Activated T-cell treated with anti-CD3 and anti-CD28 coated beads, Interleukin-2, amount 50 U/mL, for 1 hour (primary cell): ENCODE data around the gene AGAP1.

ENCODE experiments used
- DNase-seq: peaks from one replicate; pipeline ENCODE4 v3.0.0-alpha.2; 2020

The AGAP1 gene

DNA sequence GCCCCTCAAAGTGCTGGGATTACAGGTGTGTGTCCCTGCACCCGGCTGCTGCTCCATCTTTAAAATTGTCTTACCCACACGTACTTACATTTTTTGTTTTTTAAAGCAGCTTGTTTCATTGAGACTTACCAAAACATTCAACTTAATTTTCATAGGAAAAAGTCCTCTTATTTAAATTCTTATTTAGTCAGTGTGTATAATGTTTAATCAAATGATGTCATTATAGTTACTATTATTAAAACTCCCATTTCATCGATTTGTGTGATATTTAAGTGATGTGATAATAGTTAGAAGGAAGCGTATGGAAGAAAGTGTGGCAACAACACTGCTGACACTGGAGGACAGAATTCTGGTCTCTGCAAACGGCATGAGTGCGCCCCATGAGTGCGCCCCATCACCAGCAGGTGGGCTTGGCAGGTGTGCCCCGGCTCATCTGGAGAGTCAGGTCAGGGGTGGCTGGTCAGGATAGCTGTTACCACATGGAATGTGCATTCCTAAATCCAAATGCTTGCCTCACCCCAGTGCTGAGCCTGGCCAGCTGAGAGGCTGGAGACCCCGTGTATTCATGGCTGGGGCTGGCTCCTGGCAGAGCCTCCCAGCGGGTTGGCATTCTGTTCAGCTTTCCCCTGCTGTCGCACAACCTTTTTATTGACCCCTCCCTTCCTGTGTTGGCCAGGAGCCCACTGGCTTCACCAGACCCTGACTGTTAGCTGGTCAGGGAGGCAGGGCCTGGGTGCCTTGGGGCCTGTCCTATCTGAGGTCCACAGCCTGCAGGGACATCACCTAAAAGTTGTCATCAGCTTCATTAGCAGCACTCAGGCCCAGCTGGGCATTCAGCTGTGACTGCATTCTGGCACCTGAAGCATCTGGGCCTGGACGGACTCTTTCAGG, 79.7 kb downstream of the AGAP1 start:
- DNase-seq: no peak

DNA sequence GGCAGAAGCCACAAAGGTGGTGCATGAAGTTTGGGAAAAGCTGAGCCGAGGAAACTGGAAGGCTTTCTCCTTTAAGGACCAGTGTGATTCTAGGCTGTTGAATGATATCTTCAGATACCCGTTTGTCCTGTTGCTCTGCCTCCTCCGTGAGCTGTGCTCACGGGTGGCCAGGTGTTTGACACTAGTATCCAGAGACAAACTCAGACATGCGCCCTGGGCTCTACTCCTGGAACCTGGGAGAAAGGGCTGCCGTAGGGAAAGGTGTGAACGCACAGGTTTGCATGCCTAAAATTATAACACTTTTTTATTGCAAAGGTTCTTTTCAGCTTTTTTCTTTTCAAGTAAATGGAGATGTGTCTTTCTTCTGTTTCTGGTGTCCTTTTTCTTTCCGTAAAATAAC, 81.6 kb downstream of the AGAP1 start:
- no peak for DNase-seq

DNA sequence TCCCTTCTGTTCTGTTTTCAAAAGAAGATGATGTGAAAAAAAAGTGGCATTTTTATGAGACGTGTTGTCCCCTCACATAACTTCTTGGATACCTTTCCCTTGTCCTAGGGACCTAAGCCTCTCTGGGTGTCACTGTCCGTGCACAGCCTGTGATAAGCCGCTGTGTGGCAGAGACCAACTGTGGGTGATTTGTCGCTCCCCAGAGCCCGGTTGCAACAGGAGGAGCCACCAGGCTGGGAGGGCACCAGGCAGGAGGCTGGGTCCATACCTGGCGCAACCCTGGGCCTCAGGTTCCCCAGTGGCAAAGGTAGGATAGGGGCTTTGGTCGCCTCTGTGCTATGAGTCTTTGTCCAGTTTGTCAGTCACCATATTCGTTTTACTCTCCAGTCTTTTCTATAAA, 82.1 kb downstream of the AGAP1 start:
- no peak for DNase-seq

DNA sequence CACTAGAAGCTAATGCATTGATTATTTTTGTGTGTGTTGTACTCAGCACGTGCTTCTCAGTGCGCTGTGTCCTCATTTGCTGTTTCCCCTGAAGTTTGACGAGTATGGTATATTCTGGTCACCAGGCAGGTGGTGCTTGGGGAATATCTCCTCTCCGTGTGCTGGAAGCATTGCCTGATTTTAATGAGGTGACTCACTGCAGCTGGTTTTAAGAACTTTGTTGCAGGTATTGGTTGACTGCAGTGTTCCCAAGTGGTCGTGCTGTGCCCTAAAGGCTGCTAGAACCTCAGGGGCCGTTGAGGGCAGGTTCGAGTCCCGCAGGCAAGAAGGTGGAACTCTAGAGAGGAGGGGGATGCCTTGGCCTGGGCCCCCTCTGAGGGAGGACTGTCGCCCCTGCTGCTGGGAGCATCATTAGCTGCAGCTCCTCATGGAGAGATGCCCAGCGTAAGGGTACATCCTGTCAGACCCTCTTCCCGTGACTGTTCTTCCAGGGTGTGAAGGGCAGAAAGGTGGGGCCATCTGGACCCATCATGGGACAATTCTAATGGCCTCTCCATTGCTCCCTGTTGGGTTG, 82.6 kb downstream of the AGAP1 start:
- no peak for DNase-seq

DNA sequence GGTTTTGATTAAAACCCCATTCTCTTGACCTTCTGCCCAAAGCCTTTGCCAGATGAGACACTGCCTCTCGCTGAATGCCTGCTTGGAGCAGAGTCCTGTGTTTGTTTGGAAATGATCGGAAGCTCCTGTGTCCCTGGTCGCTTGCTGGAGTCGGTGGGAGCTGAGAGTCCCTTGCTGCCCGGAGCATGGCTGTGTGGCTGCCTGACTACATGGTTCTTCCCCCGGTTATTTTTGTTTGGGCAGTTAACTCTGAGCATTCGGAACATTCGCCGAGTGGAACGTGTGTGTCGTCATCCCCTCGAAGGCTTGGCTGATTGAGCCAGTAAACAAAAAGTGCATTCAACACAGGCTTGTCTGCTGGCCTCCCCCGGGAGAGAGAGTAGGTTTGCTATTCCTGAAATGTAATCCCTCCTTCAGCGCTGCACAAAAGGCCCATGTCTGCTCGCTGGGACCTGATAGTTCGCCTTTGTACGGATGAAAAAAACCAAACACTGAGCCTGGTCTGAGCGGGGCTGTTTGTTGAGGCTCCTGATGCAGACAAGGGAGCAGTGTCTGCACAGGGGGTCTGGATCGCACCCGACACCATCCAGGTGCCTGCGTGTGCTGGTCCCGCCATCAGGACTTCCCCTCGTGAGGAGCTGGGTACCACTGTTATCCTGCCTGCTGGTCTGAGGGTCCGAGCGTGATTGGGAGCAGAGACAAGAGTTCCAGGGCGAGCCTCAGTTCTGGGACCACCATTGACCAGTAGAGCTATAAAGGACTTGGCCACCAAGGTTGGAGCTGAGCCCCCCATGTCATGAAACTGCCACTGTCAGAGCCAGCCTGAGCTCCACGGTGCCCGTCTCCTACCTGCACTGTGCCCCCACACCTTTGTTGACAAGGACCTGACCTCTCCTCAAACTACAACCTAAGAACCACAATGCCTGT, 83.8 kb downstream of the AGAP1 start:
- no peak for DNase-seq

DNA sequence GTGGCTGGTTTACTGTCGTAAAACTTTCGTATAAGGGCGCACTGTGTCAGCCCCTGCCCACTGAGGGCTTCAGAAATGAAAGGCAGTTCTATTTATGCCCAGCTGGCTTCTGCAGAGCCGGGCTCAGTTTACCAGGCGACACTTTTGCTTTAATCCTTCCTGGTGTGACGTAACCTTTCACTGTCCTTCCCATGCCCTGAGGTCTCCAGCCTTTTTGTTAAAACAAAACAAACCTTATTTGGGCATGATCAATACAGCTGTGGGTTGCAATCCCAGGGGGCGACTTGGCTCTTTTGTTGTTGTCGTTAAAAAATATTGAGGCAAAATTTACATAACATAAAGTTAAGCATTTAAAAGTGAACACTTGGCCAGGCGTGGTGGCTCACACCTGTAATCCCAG, 85.3 kb downstream of the AGAP1 start:
- no peak for DNase-seq

DNA sequence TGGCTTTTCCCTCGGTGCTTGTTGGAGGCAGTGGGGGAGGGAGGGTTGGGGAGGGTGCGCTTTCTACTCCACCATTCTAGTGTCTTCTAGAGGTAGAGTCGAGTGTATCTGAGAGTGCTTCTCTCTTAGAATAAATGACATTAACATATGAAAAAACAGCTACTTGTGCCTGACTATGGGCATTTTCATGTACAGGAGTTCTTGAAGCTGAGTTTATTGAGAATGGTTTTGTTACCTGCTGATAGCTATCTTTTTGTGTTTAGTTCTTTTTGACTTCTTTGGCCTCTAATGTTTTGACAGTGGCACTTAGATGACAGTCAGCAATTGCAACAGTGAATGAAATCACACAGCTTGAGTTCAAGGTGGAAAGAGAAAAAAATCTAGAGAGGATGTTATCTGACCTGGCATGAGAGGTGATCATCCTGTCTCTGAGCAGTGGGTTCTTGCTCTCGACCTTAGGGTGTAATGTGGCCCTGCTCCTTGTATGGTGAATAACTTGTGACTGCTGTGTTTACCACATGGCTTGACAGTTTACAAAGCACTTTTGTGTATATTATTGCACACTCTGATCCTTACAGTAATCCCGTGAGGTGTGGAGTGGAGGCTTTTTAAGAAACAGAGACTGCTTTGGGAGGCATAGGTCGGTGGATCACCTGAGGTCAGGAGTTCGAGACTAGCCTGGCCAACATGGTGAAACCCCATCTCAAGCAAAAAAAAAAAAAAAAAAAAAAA, 86.7 kb downstream of the AGAP1 start:
- no peak for DNase-seq

DNA sequence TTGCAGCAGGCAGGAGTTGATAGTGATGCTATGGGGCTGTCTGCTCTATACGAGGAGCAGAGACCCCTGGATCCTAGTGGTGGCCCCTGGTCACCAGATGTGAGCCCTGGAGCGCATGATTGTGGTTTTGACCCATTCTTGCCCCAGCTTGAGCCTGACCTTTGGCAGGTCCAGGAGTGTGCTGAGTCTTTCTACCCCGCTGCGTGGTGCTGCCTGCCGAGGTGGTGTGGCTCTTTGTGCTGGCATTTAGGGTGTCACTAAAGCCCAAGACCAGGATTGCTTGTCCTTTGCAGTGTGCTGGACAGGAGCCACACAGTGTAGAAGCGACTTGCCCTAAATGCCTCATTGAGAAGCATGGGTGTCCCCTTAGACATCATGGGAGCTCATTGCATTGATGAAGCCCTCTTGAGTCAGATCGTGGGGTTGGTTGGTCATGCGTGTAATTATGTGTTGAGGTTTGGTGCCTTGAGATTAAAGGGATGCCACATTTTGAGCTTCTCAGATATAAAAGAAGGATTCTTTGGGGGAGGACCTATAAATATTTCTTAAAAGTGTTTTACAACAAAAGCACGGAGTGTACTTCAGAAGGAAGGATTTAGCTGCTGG, 88.3 kb downstream of the AGAP1 start:
- no peak for DNase-seq

DNA sequence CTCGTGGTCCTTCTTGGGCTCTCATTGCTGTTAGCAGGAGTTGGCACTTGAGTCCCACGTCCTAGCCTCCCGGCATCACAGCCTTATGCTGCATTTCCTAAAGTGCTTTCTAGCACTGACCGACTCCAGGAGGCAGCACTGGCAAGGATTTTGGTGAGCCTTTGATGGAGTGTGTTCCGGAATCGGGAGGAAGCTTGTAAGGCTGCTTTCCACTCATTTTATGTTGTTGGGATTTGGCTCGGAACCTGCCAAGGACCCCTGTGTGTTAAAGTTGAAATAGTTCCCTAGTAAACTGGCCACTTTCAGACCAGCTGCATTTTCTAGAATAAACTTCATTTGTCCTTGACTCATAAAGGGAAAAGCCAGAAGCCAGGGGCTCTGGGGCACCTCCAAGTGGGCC, 88.9 kb downstream of the AGAP1 start:
- DNase-seq: no peak

DNA sequence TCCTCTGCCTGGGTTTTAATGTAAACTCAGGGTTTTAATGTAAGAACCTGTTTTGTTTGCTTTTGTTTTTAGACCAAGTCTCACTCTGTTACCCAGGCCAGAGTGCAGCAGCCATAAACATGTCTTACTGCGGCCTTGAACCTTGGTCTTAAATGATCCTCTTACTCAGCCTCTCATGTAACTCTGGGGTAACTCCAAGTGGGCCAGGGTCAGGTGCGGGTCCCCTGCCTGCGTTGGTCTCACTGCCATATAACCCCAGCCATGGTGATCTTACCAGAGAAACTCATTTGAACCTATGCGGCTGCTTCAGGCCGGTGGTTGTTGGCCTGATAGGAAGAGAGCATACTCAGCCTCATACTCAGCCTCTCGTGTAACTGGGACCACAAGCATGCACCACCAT, 89.3 kb downstream of the AGAP1 start:
- DNase-seq: no peak

DNA sequence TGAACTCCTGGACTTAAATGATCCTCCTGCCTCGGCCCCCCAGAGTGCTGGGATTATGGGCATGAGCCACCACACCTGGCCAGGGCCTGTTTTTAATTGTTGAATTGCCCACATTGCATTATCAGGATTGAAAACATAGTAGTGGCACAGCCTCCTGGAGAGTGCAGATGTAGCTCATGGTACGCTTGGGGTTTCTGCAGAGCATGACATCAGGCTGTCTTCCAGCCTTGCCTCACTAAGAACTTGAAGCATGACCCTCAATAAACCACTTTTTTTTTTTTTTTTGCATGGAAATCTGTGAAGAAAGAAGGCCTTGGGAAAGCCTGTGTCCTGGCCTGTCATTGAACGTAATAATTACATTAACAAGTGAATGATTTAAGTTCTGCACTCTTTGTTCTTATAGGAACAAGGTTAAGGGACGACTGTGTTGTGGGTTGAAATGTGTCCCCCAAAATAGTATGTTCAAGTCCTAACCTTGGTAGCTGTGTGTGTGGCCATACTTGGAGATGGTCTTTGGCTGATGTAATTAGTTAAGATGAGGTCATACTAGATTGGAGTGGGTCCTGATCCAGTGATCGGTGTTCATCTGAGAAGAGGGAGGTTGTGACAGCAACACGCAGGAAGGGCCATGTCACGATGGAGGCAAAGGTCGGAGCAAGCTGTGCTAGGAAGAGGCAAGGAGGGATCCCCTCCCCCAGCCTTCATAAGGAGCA, 90.2 kb downstream of the AGAP1 start:
- DNase-seq: no peak

DNA sequence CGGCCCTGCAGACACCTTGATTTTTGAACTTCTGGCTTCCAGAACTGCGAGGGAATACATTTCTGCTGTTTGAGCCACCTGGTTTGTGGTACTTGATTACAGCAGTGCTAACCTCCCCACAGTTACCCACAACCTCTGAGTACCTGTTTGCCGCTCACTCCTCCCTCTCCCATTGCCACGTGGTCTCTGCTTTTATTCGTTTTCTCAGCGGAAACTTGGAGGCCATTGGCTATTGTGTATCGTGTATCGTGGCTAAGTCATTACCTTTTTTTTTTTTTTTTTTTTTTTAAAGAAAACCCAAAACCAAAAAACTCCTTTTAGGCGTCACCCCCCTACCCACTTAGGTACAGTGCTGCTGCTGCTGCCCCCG, 90.8 kb downstream of the AGAP1 start:
- no peak for DNase-seq

DNA sequence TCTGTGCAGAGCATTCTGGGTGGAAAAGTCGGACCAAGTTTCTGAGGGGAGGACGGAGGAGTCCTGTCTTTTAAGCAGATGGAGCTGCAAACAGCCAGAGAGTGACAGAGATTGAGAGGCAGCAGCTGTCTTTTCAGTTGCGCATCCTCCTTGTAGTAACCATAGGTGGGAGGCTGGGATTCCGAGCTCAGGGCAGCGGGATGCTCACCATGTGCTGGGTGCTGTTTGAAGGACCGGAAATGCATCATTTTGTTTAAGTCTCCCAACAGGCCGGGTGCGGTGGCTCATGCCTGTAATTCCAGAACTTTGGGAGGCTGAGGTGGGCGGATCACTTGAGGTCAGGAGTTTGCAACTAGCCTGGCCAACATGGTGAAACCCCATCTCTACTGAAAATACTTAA, 93.4 kb downstream of the AGAP1 start:
- DNase-seq: no peak

DNA sequence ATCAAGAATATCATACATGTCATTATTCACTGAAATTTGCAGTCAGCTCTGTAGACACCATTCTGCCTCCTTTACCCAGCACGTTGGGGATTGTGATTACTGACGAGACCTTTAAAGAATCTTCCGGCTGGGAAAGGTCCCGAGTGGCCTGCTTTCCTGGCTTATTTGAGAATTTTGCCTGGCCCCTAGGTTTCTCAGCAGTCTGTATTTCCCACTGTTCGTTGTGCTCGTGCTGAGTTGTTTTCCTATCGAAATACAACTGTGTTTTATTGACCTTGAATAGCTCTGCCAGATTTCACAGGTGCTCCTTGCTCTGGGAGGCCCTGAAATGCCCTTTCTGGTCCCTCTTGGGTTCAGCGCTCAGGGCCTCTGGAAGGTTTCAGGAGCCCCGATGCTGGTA, 94.9 kb downstream of the AGAP1 start:
- DNase-seq: no peak

DNA sequence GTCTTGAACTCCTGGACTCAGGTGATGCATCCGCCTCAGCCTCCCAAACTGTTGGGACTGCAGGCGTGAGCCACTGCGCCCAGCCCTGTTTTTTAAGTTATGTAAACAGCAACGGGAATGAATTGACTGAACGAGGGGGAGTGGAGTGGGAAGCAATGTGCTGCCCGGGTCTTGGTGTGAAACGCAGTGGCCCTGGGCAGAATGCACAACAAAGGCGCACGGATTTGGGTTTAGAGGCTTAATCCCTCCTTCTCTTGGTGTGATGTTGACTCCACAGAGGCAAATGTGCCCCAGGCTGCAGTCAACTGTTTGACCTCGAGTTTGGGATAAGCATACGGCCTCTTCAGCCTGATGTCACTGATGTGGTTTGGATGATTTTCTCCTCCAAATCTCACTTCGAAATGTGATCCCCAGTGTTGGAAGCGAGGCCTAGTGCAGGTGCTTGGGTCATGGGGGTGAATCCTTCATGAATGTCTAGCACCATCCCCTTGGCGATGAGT, 97.4 kb downstream of the AGAP1 start:
- DNase-seq: no peak

DNA sequence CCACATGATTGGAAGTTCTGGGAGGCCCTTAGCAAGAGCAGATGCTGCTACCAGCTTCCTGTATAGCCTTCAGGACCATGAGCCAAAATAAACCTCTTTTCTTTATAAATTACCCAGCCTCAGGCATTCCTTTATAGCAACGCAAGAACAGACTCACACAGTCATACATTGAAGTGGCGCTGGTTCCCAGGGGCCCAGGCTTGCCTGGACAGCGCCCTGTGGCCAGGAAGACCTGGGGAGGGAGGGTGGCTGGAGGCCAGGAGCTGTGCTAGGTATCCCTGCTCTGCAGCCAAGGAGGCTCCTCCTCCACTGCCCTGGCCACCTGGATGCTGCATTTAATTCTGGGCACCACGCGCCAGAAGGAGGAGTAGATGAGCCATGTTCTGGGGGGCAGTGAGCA, 98.1 kb downstream of the AGAP1 start:
- no peak for DNase-seq

DNA sequence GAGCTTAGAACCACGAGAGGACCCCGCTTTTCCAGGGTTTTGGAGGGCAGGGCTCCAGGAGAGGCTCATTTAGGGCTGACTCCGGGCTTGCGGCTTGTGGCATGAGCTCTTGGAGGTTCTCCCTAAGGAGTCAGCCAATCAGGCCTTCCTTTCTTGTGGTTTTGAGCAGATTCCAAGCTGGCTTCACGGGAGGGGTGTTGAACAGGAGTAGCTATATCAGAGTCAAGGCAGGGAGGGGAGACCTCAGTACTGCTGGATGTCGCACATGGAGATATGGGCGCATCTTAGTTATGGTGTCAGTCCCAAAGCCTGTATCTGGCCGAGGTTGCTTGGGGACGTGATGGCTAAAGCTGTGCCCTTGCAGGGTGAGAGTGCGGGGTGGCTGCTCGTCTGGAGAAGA, 98.6 kb downstream of the AGAP1 start:
- no peak for DNase-seq

DNA sequence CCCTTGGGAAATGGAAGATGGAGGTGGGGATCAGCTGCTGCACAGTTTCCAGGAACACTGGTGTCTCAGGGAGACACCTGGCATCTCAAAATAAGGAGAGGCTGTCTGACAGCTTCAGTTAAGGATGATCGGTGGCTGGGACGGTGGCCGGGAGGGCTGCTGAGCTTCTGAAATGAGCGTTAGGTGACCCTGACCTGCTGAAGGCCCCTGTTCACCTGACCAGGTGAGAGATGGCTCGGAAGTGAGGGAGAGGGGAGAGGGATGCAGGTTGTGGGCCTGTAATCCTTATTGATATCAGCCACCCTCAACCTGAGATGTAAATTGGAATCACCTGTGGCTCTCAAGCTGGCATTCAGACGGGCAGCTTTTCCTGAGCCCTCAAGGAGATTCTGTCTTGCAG, 99.0 kb downstream of the AGAP1 start:
- no peak for DNase-seq

DNA sequence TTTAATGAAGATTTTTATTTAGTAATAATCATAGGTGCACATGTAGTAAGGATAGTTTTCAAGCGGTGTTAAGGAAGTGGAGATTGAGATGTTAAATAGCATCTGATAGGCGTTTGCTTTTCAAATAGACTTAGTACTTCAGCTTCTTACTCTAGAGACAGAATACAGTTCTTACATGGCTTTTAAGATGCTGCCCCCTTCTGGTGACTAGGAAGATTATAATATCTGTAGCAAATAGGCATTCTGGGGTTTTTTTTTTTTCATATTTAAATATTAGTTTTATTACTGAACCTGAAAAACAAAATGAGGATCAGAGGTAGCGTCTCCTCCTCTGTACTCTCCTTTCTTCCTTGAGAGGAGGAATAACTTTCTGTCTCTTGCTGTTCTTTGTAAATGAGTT, 100.2 kb downstream of the AGAP1 start:
- DNase-seq: no peak

DNA sequence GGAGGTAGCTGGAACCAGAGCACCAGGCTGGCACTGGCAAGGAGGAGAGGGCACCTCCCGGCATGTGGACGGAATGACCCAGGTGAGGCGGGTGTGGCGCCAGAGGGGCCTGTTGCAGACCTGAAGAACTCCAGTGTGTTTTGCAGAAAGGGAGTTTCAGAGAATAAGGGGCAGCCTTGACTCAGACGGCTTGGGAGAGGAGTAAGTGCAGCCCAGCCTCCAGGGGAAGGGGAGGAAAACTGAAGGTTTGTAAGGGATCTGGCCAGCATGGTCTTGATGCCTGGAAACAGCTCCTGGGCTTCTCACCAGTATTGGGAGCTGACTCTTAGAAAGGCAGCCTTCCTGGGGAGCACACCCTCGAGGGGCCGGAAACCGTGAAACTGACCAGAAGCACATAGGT, 101.1 kb downstream of the AGAP1 start:
- no peak for DNase-seq

DNA sequence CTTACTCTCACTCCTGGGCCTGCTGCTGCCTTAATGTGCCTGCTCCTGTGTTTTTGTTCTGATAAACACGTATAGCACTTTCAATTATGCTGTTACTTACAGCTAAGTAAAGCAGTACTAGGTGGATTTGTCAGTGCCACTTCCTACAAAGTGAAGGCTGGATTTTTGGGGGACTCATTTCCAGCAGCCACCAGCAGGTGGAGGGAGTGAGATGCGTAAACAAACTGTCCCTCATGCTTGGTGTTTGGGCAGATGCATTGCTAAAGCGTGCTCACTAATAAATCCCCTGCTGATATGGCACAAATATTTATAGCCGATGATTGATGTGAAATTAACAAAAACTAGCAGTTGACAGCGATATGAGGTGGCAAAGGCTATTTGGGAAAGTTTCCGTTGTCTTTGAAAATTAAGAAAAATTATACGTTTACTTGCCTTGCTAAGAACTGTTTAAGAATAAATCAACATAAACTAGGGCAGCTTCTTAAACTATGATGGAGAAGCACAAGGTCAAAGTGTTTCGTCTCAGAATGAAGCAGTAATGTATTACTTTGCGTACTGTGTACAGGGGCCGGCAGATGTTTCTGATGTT, 101.7 kb downstream of the AGAP1 start:
- no peak for DNase-seq
